Measurements from ENCODE around the gene UCK2. TPM values are rescaled to one million over a fixed set of nuclear protein-coding genes. Genes with fewer than 3 reads are reported as not detected.

UCK2 gene
- total and polyA plus RNA-seq, 2 of the 8 experiments (the other 6 are each of a cell fraction or from before 2014, with no cell fraction given) = 103 to 109 TPM

- TF ChIP-seq KDM4A (IDR thresholded peaks at IDR 0.05; ENCODE audit: low read depth, low read length, severe bottlenecking) = no peak
- no peak for TF ChIP-seq JUND (IDR thresholded peaks at IDR 0.05; ENCODE audit: low read length)
- no peak for TF ChIP-seq BCL11A (IDR thresholded peaks at IDR 0.05; ENCODE audit: low read depth in 2 of 2, low read length in 2 of 2)
- TF ChIP-seq SRF (IDR thresholded peaks at IDR 0.05; ENCODE audit: low read depth, low read length) = no peak
- TF ChIP-seq SP4 (IDR thresholded peaks at IDR 0.05; ENCODE audit: low read length) = no peak
Measured at GRCh38 chr1:165824269-165824643, 3.2 kb upstream of the UCK2 start (continued).

All from H1 (cell line).